Neural progenitor cell (in vitro differentiated cells): ENCODE results near the gene JMJD8. TPM values are rescaled to one million over a fixed set of nuclear protein-coding genes. Genes with fewer than 3 reads are reported as not detected.
A peak's percentile ranks its signal among the peaks of the same experiment; 100 is the strongest.

Experiments
- DNase-seq: peaks from one replicate; pipeline ENCODE4 v3.0.0-alpha.2; 2016; ENCODE audit warnings: low spot score
- H2AFZ ChIP-seq: fragments of 200-600 bp; sonication (generic); replicated peaks from 2 replicates; pipeline ENCODE4 v1.6.1; 2016; ENCODE audit warnings: antibody characterized with exemption
- H3F3A ChIP-seq: fragments of 200-600 bp; sonication (generic); 2 replicates; pipeline ENCODE4 v1.6.1; 2016; ENCODE audit warnings: antibody characterized with exemption, low read depth
- H3K27ac ChIP-seq: fragments of 200-600 bp; sonication (generic); 2 replicates; pipeline ENCODE4 v1.5.1; 2016; ENCODE audit warnings: mild to moderate bottlenecking
- H3K27me3 ChIP-seq: fragments of 200-600 bp; sonication (generic); 2 replicates; pipeline ENCODE4 v1.6.1; 2016; ENCODE audit warnings: mild to moderate bottlenecking, moderate library complexity
- H3K36me3 ChIP-seq: fragments of 200-600 bp; sonication (generic); 2 replicates; pipeline ENCODE4 v1.5.1; 2016
- H3K4me1 ChIP-seq: fragments of 200-600 bp; sonication (generic); 2 replicates; pipeline ENCODE4 v1.6.1; 2016; ENCODE audit warnings: mixed run types
- H3K4me2 ChIP-seq: fragments of 200-600 bp; sonication (generic); 2 replicates; pipeline ENCODE4 v1.6.1; 2016
- H3K4me3 ChIP-seq: fragments of 200-600 bp; sonication (generic); 2 replicates; pipeline ENCODE4 v1.5.1; 2016
- H3K79me2 ChIP-seq: fragments of 200-600 bp; sonication (generic); 2 replicates; pipeline ENCODE4 v1.6.1; 2016; ENCODE audit warnings: low read depth
- H3K9ac ChIP-seq: fragments of 200-600 bp; sonication (generic); 2 replicates; pipeline ENCODE4 v1.6.1; 2016
- H3K9me3 ChIP-seq: fragments of 200-600 bp; sonication (generic); 2 replicates; pipeline ENCODE4 v1.5.1; 2016; ENCODE audit warnings: low read depth
- H4K20me1 ChIP-seq: fragments of 200-600 bp; sonication (generic); 2 replicates; pipeline ENCODE4 v1.6.1; 2016; ENCODE audit warnings: low read depth
- H3K27ac Mint-ChIP-seq: 3 replicates; pipeline ENCODE4 v1.8.0; 2021; ENCODE audit warnings: mixed read lengths
- H3K27me3 Mint-ChIP-seq: 2 replicates; pipeline ENCODE4 v1.8.0; 2022; ENCODE audit warnings: low read depth, mild to moderate bottlenecking, inconsistent platforms, moderate library complexity, mixed read lengths; ENCODE audit not compliant: insufficient read depth
- H3K36me3 Mint-ChIP-seq: 3 replicates; pipeline ENCODE4 v1.8.0; 2021; ENCODE audit warnings: mixed read lengths
- H3K4me1 Mint-ChIP-seq: 3 replicates; pipeline ENCODE4 v1.8.0; 2021; ENCODE audit warnings: mixed read lengths
- H3K4me3 Mint-ChIP-seq: 3 replicates; pipeline ENCODE4 v1.8.0; 2021; ENCODE audit warnings: mild to moderate bottlenecking, moderate library complexity, mixed read lengths
- H3K9me3 Mint-ChIP-seq: 3 replicates; pipeline ENCODE4 v1.8.0; 2020; ENCODE audit warnings: mixed read lengths
- EZH2 ChIP-seq: fragments of 200-600 bp; sonication (generic); IDR thresholded peaks from 2 replicates; pipeline ENCODE4 v1.6.1; 2017; ENCODE audit warnings: antibody characterized with exemption, mild to moderate bottlenecking, moderate library complexity
- EZH2phosphoT487 ChIP-seq: fragments of 200-600 bp; sonication (generic); IDR thresholded peaks from 2 replicates; pipeline ENCODE4 v1.6.1; 2017; ENCODE audit warnings: antibody characterized with exemption
- total RNA-seq: library from RNA; depleted of rRNA; stranded (reverse); fragments of >200 nt; gene quantifications from 2 replicates; pipeline ENCODE4 v1.2.3, GENCODE V29; 2015; ENCODE audit warnings: low replicate concordance
- TF ChIP-seq, protein P1 (sequence below): fragments of 200-600 bp; sonication (generic); IDR thresholded peaks from 2 replicates; pipeline ENCODE4 v1.5.1; 2017; ENCODE audit warnings: antibody characterized with exemption, mild to moderate bottlenecking

The JMJD8 gene
- total RNA-seq, 1 donor from 2014 or later, result 32.1 TPM

GRCh38 chr16:725041-725376 is 40.9 kb upstream of the JMJD8 start:
- Histone ChIP-seq H3K9me3 (no peaks in the 10 kb centered on the region), H3K79me2 (no peaks in the 10 kb centered on the region), H3K4me2 (no peak overlapping the region), H3K36me3 (no peaks in the 10 kb centered on the region), H3K9ac (no peak overlapping the region), H2AFZ (no peak overlapping the region), H4K20me1 (peaks cover 43% of the 10 kb centered on the region), H3F3A (peaks cover 47% of the 10 kb centered on the region), H3K4me3 (no peak overlapping the region), H3K4me1 (peaks cover 10% of the 10 kb centered on the region), H3K27ac (no peak overlapping the region), H3K27me3 (peaks cover 45% of the 10 kb centered on the region)
- TF ChIP-seq, protein P1, sequence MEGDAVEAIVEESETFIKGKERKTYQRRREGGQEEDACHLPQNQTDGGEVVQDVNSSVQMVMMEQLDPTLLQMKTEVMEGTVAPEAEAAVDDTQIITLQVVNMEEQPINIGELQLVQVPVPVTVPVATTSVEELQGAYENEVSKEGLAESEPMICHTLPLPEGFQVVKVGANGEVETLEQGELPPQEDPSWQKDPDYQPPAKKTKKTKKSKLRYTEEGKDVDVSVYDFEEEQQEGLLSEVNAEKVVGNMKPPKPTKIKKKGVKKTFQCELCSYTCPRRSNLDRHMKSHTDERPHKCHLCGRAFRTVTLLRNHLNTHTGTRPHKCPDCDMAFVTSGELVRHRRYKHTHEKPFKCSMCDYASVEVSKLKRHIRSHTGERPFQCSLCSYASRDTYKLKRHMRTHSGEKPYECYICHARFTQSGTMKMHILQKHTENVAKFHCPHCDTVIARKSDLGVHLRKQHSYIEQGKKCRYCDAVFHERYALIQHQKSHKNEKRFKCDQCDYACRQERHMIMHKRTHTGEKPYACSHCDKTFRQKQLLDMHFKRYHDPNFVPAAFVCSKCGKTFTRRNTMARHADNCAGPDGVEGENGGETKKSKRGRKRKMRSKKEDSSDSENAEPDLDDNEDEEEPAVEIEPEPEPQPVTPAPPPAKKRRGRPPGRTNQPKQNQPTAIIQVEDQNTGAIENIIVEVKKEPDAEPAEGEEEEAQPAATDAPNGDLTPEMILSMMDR, result no peak
- no peak for TF ChIP-seq EZH2phosphoT487
- no peak for TF ChIP-seq EZH2
- Mint-ChIP-seq H3K9me3 (no peaks in the 10 kb centered on the region), H3K27me3 (peaks cover 14% of the 10 kb centered on the region), H3K4me1 (peaks cover 3% of the 10 kb centered on the region), H3K36me3 (no peaks in the 10 kb centered on the region), H3K4me3 (no peak overlapping the region), H3K27ac (no peak overlapping the region)
- no peak for DNase-seq

GRCh38 chr16:724188-725040 is 40.3 kb upstream of the JMJD8 start:
- peaks cover 14% of the 10 kb centered on the region for H3K4me1 ChIP-seq
- no peaks in the 10 kb centered on the region for H3K79me2 ChIP-seq
- Mint-ChIP-seq H3K27ac (no peak overlapping the region), H3K4me3 (no peak overlapping the region), H3K4me1 (peaks cover 5% of the 10 kb centered on the region), H3K9me3 (no peaks in the 10 kb centered on the region), H3K36me3 (no peaks in the 10 kb centered on the region), H3K27me3 (peaks cover 14% of the 10 kb centered on the region)
- no peaks in the 10 kb centered on the region for H3K9me3 ChIP-seq
- no peak overlapping the region for H3K4me3 ChIP-seq
- no peaks in the 10 kb centered on the region for H3K36me3 ChIP-seq
- H4K20me1 ChIP-seq, result peaks cover 48% of the 10 kb centered on the region
- H3K27ac ChIP-seq, result no peak overlapping the region
- H2AFZ ChIP-seq, result no peak overlapping the region
- no peak for DNase-seq
- H3K9ac ChIP-seq, result no peak overlapping the region
- TF ChIP-seq EZH2phosphoT487 (no peak), EZH2 (no peak)
- TF ChIP-seq, protein P1, result no peak
- no peak overlapping the region for H3K4me2 ChIP-seq
- H3F3A ChIP-seq, result peaks cover 48% of the 10 kb centered on the region
- H3K27me3 ChIP-seq, result peaks cover 44% of the 10 kb centered on the region

DNA sequence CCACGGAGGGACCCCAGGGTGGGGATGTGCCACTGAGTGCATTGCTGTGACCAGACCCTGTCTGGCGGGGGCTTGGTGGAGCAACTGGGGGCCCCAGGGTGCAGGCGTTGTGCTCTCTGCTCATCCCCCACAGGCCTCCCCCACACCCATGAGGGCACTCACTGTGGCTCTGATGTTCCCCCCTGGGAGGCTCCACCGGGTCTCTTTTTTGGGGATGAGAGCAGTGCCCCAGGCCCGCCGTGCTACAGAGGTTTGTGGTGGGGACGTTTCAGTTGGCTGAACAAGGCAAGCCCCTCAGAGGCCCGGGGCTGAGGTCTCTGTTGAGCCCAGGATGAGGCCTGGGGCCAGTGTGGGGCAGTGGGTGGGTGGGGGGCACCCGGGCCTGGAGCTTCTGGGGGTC is 39.6 kb upstream of the JMJD8 start:
- H3K27ac Mint-ChIP-seq, result no peak overlapping the region
- H3K36me3 ChIP-seq, result no peaks in the 10 kb centered on the region
- peaks cover 37% of the 10 kb centered on the region for H3K27me3 ChIP-seq
- no peaks in the 10 kb centered on the region for H3K36me3 Mint-ChIP-seq
- no peak overlapping the region for H3K27ac ChIP-seq
- H3K79me2 ChIP-seq, result no peaks in the 10 kb centered on the region
- no peak overlapping the region for H3K4me2 ChIP-seq
- no peak overlapping the region for H3K9ac ChIP-seq
- no peaks in the 10 kb centered on the region for H3K9me3 ChIP-seq
- no peak overlapping the region for H2AFZ ChIP-seq
- H3K4me3 ChIP-seq, result no peak overlapping the region
- no peaks in the 10 kb centered on the region for H3K9me3 Mint-ChIP-seq
- peak overlapping the region; percentile 21 for H3K4me3 Mint-ChIP-seq
- H3K4me1 Mint-ChIP-seq, result peaks cover 12% of the 10 kb centered on the region
- TF ChIP-seq, protein P1, result no peak
- H3F3A ChIP-seq, result peaks cover 42% of the 10 kb centered on the region
- H3K27me3 Mint-ChIP-seq, result peaks cover 14% of the 10 kb centered on the region
- H4K20me1 ChIP-seq, result peaks cover 53% of the 10 kb centered on the region
- H3K4me1 ChIP-seq, result peaks cover 14% of the 10 kb centered on the region
- DNase-seq, result no peak
